Suprapubic skin (tissue), 4 donors: ENCODE data around the gene ADCK2.

Experiments
- CTCF ChIP-seq, 2 donors: fragments of 200-600 bp in 1 of 2; fragments of 450-650 bp in 1 of 2; sonication (generic) in 1 of 2; IDR thresholded peaks; one replicate each; pipeline ENCODE4 v1.5.1; 2016 to 2019; ENCODE audit warnings: antibody characterized with exemption in 2 of 2, mild to moderate bottlenecking in 1 of 2, moderate library complexity in 1 of 2
- POLR2A ChIP-seq, 2 donors: fragments of 450-650 bp; IDR thresholded peaks; one replicate each; pipeline ENCODE4 v1.6.1; 2017; ENCODE audit warnings: antibody characterized with exemption in 2 of 2, mild to moderate bottlenecking in 2 of 2, moderate library complexity in 2 of 2
- POLR2AphosphoS5 ChIP-seq, 3 donors: sonication (generic); formaldehyde crosslinking; IDR thresholded peaks; one replicate each; pipeline ENCODE4 v1.6.1; 2017; ENCODE audit warnings: antibody characterized with exemption in 3 of 3

DNA sequence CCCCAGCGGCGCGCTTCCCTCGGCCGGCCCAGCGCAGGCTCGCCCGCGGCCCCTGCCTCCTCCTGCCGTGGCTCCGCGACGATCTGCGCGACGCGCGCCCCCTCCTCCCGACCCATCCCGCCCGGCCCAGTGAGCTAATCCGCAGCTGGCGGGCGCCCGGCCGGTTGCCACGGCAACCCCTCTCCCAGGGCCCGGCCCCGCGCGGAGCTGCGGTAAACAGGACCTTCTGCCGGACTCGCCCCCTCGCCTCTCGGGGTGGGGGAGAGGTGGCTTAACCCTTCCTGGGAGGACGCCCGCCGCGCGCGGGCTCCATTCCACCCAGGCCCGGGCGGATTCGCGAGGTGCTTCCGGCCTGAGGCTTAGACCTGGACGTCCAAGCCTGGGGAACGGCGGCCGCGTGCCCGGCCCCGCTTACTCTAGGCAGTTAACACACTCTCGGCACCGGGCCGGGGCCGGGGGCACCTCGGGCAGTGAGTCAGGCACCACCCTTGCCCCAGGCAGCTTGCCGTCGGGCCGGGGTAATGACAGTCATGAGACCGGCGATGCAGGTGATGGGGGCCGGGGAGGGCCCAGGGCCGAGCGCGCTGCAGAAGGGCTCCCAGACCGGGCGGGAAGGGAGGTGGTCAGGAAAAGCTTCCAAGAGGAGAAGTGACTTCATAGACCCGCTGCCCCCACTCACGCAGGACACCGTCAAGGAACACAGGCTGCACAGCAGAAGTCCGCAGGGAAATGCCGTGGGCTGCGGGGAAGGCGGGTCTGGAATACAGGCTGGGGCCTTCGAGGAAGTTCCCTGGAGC lies 31.8 kb upstream of the ADCK2 start, which contains the start of gene DENND2A:
- TF ChIP-seq CTCF (IDR thresholded peaks at IDR 0.05), result no peak
- peak in 1 of 2 donors; percentile 60 for TF ChIP-seq POLR2A (IDR thresholded peaks at IDR 0.05)
- peak in 1 of 3 donors; percentile 14 for TF ChIP-seq POLR2AphosphoS5 (IDR thresholded peaks at IDR 0.05)
